HL-60/S4 treated with retinoic acid at 250 ng/mL for 4 days and 3 days (cell line): Measurements from ENCODE around the gene TLE1.

ENCODE experiments used
- in situ Hi-C: fragments of 300-500 bp; cut with MboI; formaldehyde crosslinking; loops from 2 replicates; pipeline ENCODE4 v1.7.0; 2022; ENCODE audit warnings: low sequenced_read_pairs

The TLE1 gene

GRCh38 chr9:81584099-81584498, 105.2 kb downstream of the TLE1 start:
- in situ Hi-C loops: no loop called here

DNA sequence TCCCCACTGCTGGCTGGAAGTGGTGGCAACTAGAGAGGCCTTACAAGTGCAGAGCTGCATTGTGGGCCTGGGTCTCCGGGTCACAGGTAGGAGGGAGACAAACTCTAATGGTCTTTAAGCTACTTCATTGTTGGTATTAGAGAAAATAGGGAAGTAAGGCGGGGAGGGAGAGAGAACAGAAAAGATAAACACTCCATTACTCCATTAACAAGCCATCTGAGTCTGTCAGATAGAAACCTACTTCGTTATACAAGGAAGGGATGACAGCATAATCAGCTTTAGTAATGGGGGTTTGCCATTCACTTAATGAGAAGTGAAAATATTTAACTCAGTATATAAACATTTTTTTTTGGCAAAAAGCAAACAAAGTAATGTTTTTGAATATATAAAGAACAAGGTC, 107.4 kb downstream of the TLE1 start:
- in situ Hi-C loops: no loop called here

GRCh38 chr9:81579381-81579780, 110.0 kb downstream of the TLE1 start:
- in situ Hi-C loops: no loop called here

DNA sequence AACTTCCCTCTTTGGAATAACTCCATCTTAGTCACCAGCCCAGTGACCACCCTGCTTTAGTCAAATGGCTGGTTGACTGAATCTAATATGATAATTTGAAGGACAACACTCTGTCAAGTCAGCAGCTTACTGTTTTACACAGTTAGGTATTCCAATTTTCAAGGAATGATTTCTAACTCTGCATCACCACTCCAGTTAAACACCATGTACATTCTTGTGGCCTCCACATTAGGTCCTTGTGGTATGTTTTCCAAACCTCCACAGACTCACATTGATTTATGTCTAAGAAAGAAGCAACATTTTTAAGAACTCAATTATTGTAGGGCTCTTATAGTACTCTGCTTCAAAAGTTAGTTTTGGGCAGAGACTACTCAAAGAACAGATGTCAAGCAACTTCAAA, 110.7 kb downstream of the TLE1 start:
- in situ Hi-C loops: no loop called here

DNA sequence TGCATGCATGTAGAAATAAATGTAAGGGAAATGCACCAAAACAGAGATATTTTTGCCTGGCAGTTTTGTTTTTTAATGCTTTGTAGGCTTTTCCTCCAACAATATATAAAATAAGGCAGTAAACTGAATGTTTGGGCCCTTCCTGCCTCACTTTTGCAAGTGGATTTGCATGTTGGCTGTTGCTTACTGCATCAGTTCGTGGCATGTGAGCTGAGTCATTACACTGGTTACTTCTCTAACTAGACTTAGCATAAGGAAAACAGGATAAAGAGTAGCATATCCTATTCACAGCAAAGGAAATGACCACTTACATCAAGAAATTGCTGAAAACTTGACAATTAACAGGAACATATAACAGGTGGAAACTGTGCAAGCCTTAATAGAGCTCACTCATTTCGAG, 113.4 kb downstream of the TLE1 start:
- in situ Hi-C loops: no loop called here

DNA sequence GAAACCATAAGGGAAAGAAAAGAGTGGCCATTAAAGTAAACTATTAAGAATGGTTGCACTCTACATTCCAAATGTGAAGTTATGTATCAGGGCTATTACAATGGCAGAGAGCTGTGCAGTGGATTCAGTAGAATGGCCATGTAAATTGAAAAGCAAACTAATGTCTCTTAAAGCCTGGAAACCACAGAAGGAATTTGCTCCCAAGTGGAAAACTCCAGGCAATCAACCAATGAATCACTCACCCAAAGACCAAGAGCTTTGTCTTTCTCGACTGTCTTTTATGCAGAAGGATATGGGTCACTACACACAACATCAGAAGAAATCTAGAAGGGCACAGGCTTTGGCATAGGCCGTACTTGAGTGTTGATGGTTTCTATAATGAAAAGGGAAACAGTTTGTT, 114.9 kb downstream of the TLE1 start:
- in situ Hi-C loops: no loop called here

- in situ Hi-C loops: no loop called here
Measured at GRCh38 chr9:81573415-81574321, 115.7 kb downstream of the TLE1 start.

GRCh38 chr9:81570083-81570482, 119.3 kb downstream of the TLE1 start:
- in situ Hi-C loops: no loop called here

DNA sequence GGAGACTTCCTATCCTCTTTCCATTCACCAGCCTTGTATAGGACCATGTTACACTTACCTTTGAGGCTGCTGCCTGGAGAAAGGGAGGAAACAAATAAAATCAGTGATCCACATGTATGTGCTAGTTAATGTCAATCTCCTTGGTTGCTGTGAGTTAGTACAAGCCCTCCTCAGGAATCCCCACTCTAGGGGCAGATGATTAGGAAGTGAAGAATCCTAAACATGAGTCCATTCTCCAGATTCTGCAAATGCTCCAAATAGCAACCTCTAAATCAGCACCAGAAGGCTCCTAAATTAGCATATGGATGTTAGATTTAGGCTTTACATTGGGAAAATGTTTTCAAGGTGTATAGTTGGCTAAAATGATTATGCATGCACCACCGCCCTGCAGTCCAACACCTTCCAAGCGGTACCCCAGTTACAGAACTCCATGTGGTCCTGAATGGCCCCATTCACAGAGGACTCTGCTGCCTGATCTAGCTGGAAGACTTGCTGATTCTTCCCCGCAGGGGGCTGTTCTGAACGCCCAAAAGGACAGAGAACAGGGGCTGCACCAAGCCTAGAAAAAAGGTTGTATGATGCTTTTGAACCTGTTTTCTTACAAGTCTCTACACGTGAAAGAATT, 123.2 kb downstream of the TLE1 start:
- in situ Hi-C loops: no loop called here

DNA sequence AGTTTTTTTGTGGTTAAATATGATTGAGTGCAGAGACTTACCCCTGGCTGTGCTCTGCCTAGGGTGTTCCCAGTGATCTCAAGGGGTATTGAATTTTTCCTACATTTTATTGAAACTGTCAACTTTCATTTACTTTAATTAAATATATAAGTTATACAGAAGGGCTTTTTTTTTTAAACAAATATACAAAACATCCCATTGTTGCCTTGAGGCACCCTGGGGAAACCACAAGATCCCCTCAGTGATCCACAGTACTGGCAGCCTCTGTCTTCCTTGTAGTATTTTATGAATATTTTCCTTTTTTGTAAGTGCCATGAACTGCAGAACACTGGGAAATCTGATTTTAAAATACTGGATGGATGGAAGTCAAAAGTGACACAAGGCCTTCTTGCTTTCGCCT, 123.7 kb downstream of the TLE1 start:
- in situ Hi-C loops: no loop called here

- in situ Hi-C loops: no loop called here
Measured at GRCh38 chr9:81565144-81565543, 124.2 kb downstream of the TLE1 start.

GRCh38 chr9:81564632-81565031, 124.7 kb downstream of the TLE1 start:
- in situ Hi-C loops: no loop called here

GRCh38 chr9:81563739-81564138, 125.6 kb downstream of the TLE1 start:
- in situ Hi-C loops: no loop called here

DNA sequence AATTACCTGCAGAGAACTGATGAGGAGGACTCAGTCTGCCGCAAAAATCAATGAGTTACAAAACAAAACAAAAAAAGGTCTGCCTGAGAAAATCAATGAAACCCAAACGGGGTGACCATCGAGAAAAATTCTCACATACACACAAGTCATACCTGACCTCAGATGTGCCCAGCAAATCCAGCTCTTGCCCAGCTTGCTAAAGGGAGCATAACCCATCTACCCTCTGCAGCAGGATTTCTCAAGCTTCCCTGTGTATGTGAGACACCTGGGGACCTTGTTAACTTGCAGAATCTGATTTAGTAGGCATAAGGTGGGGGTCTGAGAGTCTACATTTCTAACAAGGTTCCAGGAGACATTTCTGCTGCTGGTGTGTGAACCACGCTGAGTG, 126.3 kb downstream of the TLE1 start:
- in situ Hi-C loops: no loop called here

- in situ Hi-C loops: no loop called here
Measured at GRCh38 chr9:81562231-81563019, 126.9 kb downstream of the TLE1 start.

DNA sequence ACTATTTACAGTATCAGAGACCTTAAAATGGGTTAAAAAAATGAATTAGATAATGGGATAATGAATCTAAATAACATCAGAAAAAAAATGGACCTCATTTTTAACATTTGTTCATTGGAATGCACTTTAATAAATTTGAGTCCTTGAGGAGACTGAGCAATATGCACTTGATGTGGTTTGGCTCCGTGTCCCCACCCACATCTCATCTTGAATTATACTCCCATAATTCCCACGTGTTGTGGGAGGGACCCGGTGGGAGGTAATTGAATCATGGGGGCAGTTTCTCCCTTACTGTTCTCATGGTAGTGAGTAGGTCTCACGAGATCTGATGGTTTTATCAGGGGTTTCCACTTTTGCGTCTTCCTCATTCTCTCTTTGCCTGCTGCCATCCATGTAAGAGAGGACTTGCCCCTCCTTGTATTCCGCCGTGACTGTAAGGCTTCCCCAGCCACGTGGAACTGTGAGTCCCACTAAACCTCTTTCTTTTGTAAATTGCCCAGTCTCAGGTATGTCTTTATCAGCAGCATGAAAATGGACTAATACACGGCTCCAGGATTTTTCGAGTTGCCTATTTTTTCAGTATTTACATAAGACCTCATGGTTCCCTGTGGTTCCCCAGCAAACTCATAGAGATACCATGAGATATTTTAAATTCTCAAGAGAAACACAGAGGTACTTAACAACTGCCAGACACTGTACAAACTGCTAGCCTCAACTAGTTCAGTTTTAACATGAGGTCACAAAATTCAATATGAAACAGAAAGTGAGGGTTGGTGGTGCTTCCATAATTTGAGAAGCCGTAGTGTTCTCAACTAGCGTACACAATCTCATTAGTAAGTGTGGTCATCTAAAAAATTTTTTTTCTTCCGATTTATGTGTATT, 128.3 kb downstream of the TLE1 start:
- in situ Hi-C loops: no loop called here

DNA sequence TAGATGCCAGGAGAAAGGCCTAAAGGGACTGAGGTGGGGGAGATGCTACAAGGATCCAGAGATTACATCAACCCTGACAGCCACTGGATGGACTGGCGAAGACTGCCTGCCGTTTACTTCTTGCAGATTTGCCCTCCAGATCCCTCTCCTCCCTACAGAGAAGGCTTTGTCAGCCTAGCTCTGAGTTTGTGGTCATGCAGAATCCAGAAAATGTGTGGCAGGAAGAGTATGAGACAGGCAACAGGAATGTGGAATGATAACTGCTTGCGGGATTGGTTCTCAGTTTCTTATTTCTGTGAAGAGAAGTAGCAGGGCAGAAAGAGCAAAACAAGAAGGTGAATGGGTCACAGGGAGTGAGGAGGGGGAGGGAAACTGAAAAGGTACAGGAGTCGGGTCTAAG, 129.6 kb downstream of the TLE1 start:
- in situ Hi-C loops: no loop called here

GRCh38 chr9:81559197-81559596, 130.2 kb downstream of the TLE1 start:
- in situ Hi-C loops: no loop called here

DNA sequence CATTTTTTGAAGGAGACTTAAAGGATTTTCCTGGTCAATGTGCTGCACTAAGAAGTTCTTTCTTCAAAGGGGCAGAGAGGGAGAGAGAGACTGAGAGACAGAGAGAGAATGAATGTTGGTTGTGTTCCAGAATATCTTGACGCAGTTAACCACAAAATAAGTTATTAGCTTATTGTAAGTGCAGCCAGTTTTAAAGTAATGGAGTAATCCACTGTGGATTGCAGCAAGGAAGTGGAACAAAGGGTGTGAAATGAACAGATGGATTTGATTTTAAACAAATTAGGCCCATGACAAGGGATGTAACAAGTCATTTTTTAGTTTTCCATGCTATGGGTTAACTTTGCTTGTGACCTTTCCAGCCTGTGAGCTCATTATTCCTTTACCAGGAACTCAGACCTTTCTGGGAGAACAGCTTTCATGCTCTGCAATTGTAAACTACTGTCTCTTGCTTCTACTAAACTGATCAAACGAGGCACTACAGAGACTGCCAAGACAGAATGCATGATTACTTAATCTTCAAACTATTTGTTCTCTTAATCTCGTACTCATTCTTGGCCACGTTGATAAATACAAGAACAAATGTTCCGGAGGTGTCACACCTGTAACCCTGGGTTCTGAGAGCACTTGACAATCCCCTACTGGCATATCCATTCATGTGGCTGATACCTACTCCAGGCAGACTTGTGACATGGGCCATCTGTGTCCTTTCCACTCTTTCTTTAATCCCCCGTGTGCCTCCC, 131.1 kb downstream of the TLE1 start:
- in situ Hi-C loops: no loop called here

DNA sequence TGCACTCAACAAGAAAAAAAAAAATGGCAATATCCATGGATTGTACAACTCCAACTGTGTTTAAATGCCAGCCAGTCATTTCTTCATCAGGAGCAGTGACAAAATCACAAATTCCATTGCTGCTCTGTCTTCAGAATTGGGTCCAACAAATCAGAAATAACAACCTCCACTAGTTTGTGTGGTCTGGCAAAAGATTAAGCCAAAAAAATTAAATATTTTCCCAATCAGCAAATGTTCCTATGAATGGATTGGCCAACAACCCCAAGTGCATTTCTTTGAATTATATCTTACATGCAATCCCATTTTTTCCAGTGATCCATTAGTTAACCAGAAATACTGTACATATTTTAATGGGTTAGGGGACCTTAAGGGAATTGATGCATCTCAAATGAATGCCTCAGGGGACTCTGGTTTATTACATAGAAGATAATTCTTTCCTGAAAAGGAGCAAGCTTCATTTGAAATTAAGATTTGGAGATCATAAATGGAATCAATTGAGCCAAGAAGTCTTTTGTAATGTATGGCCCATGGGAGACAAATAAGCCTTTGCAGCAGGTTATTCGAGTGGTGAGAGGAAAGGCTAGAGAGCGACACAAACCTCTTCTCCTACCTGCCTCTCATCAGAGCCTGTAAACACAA, 131.8 kb downstream of the TLE1 start:
- in situ Hi-C loops: no loop called here
